Umbilical cord (tissue), 2 donors: ENCODE results near the gene UST. TPM values are rescaled to one million over a fixed set of nuclear protein-coding genes. Genes with fewer than 3 reads are reported as not detected.
"Not testable (repeated sequence)": the region's sequence is repeated elsewhere in the genome, so short reads cannot be mapped to it uniquely, and the experiment has no call there.

ENCODE experiments used
- DNase-seq: peaks from one replicate; pipeline ENCODE4 v3.0.0-alpha.2; 2015; ENCODE audit warnings: low spot score
- total RNA-seq: library from RNA; depleted of rRNA; stranded (reverse); fragments of >200 nt; gene quantifications from one replicate; pipeline ENCODE4 v1.2.3, GENCODE V29; 2014; ENCODE audit warnings: low replicate concordance; ENCODE audit not compliant: insufficient read depth

UST gene
- total RNA-seq, 1 donor from 2014 or later = 39.7 TPM

- no peak for DNase-seq
Observed at GRCh38 chr6:148898376-148899014, 151.7 kb downstream of the UST start.

- no peak for DNase-seq
Observed at GRCh38 chr6:148904896-148905870, 158.4 kb downstream of the UST start.

GRCh38 chr6:148905901-148906300 is 159.1 kb downstream of the UST start:
- DNase-seq = no peak

GRCh38 chr6:148906386-148906785 is 159.6 kb downstream of the UST start:
- no peak for DNase-seq

- no peak for DNase-seq
Observed at GRCh38 chr6:148907573-148907972, 160.7 kb downstream of the UST start.

- peak; percentile 79 for DNase-seq
Observed at GRCh38 chr6:148912252-148912651, 165.4 kb downstream of the UST start.

GRCh38 chr6:148915810-148916209 is 169.0 kb downstream of the UST start:
- DNase-seq = peak; percentile 34

GRCh38 chr6:148916485-148916884 is 169.7 kb downstream of the UST start:
- not testable (repeated sequence) for DNase-seq

GRCh38 chr6:148924226-148925012 is 177.6 kb downstream of the UST start:
- DNase-seq = no peak

- no peak for DNase-seq
Observed at GRCh38 chr6:148925701-148926100, 178.9 kb downstream of the UST start.

GRCh38 chr6:148926478-148926877 is 179.6 kb downstream of the UST start:
- no peak for DNase-seq

GRCh38 chr6:148927586-148927985 is 180.8 kb downstream of the UST start:
- no peak for DNase-seq

- DNase-seq = no peak
Observed at GRCh38 chr6:148928811-148929210, 182.0 kb downstream of the UST start.

- no peak for DNase-seq
Observed at GRCh38 chr6:148932208-148932607, 185.4 kb downstream of the UST start.

GRCh38 chr6:148932731-148933130 is 185.9 kb downstream of the UST start:
- no peak for DNase-seq

- peak; percentile 71 for DNase-seq
Observed at GRCh38 chr6:148934539-148934938, 187.7 kb downstream of the UST start.

- peak; percentile 62 for DNase-seq
Observed at GRCh38 chr6:148934961-148935360, 188.1 kb downstream of the UST start.

GRCh38 chr6:148935705-148936435 is 189.0 kb downstream of the UST start:
- no peak for DNase-seq

- peak; percentile 72 for DNase-seq
Observed at GRCh38 chr6:148943451-148943850, 196.6 kb downstream of the UST start.

- no peak for DNase-seq
Observed at GRCh38 chr6:148944608-148945007, 197.8 kb downstream of the UST start.

GRCh38 chr6:148945301-148946021 is 198.6 kb downstream of the UST start:
- peak; percentile 33 for DNase-seq
